ENCODE data around the gene TRIM15.

TRIM15 gene

DNA sequence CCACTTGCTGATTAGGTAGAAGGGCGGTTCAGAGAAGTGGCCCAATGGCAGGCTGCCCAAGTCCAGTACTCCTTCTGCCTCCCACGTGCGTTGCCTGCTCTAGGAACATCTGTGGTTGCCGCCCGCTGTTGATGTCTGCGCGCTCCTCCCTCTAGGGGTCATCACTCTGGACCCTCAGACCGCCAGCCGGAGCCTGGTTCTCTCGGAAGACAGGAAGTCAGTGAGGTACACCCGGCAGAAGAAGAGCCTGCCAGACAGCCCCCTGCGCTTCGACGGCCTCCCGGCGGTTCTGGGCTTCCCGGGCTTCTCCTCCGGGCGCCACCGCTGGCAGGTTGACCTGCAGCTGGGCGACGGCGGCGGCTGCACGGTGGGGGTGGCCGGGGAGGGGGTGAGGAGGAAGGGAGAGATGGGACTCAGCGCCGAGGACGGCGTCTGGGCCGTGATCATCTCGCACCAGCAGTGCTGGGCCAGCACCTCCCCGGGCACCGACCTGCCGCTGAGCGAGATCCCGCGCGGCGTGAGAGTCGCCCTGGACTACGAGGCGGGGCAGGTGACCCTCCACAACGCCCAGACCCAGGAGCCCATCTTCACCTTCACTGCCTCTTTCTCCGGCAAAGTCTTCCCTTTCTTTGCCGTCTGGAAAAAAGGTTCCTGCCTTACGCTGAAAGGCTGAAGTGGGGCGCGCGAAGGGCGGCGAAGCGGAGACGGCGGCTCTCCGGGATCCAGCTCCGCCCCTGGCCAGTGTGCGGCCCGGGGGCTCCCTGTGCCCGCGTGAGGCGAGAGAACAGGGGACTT is 8.5 kb downstream of the TRIM15 start:
- Histone ChIP-seq H3K9ac (no peak overlapping the region), H2AFZ (peak overlapping the region; percentile 45), H3K36me3 (ENCODE audit: control insufficient read depth, insufficient read depth, low read length) (no peaks in the 10 kb centered on the region), H3K4me1 (no peaks in the 10 kb centered on the region), H3K27ac (no peak overlapping the region), H3K4me2 (ENCODE audit: low read length) (no peak overlapping the region), H3K79me2 (no peaks in the 10 kb centered on the region), H3K27me3 (ENCODE audit: control insufficient read depth, insufficient read depth, low read length) (no peaks in the 10 kb centered on the region), H3K4me3 (ENCODE audit: low read depth, low read length) (no peak overlapping the region), H3K9me3 (ENCODE audit: control insufficient read depth, low read length) (no peaks in the 10 kb centered on the region)
- no peak for TF ChIP-seq CTCF (IDR thresholded peaks at IDR 0.05)

DNA sequence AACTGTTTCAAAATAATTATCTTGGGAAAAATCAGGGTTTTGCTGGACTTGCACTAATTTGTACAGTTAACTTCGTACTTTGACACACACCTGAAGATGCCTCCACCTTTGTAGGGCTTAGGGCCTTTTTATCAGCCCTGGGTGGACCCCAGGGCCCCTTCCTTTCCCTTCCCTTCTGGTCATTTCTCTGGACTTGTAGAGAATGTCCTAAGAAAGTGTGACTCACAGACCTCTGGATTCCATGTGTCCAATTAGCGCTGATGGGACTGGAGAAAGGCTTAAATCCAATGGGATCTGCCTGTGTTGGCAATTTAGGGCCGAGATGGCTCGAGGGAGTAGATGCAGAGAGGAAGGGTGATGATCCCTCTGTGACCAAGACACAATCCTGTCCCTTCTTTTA is 9.3 kb downstream of the TRIM15 start:
- no peaks in the 10 kb centered on the region for H3K36me3 ChIP-seq (ENCODE audit: control insufficient read depth, insufficient read depth, low read length)
- H3K27ac ChIP-seq: no peak overlapping the region
- H3K79me2 ChIP-seq: no peaks in the 10 kb centered on the region
- no peak overlapping the region for H3K9ac ChIP-seq
- H3K4me3 ChIP-seq (ENCODE audit: low read depth, low read length): no peak overlapping the region
- no peaks in the 10 kb centered on the region for H3K27me3 ChIP-seq (ENCODE audit: control insufficient read depth, insufficient read depth, low read length)
- no peak overlapping the region for H3K4me2 ChIP-seq (ENCODE audit: low read length)
- no peaks in the 10 kb centered on the region for H3K9me3 ChIP-seq (ENCODE audit: control insufficient read depth, low read length)
- H2AFZ ChIP-seq: no peak overlapping the region
- H3K4me1 ChIP-seq: no peaks in the 10 kb centered on the region
- no peak for TF ChIP-seq CTCF (IDR thresholded peaks at IDR 0.05)

- no peak overlapping the region for H3K9ac ChIP-seq
- H3K27ac ChIP-seq: no peak overlapping the region
- no peaks in the 10 kb centered on the region for H3K9me3 ChIP-seq (ENCODE audit: control insufficient read depth, low read length)
- H2AFZ ChIP-seq: no peak overlapping the region
- no peaks in the 10 kb centered on the region for H3K4me1 ChIP-seq
- no peak overlapping the region for H3K4me2 ChIP-seq (ENCODE audit: low read length)
- no peak overlapping the region for H3K4me3 ChIP-seq (ENCODE audit: low read depth, low read length)
- no peaks in the 10 kb centered on the region for H3K79me2 ChIP-seq
- no peak for TF ChIP-seq CTCF (IDR thresholded peaks at IDR 0.05)
- no peaks in the 10 kb centered on the region for H3K36me3 ChIP-seq (ENCODE audit: control insufficient read depth, insufficient read depth, low read length)
- no peaks in the 10 kb centered on the region for H3K27me3 ChIP-seq (ENCODE audit: control insufficient read depth, insufficient read depth, low read length)
Measured at GRCh38 chr6:30175765-30176164, 12.4 kb downstream of the TRIM15 start.

- no peak overlapping the region for H3K4me3 ChIP-seq (ENCODE audit: low read depth, low read length)
- no peaks in the 10 kb centered on the region for H3K27me3 ChIP-seq (ENCODE audit: control insufficient read depth, insufficient read depth, low read length)
- H3K4me2 ChIP-seq (ENCODE audit: low read length): no peak overlapping the region
- TF ChIP-seq CTCF (IDR thresholded peaks at IDR 0.05): no peak
- H3K4me1 ChIP-seq: no peaks in the 10 kb centered on the region
- no peak overlapping the region for H3K9ac ChIP-seq
- H2AFZ ChIP-seq: no peak overlapping the region
- no peaks in the 10 kb centered on the region for H3K79me2 ChIP-seq
- H3K27ac ChIP-seq: no peak overlapping the region
- no peaks in the 10 kb centered on the region for H3K36me3 ChIP-seq (ENCODE audit: control insufficient read depth, insufficient read depth, low read length)
- no peaks in the 10 kb centered on the region for H3K9me3 ChIP-seq (ENCODE audit: control insufficient read depth, low read length)
Measured at GRCh38 chr6:30178837-30179236, 15.5 kb downstream of the TRIM15 start.

DNA sequence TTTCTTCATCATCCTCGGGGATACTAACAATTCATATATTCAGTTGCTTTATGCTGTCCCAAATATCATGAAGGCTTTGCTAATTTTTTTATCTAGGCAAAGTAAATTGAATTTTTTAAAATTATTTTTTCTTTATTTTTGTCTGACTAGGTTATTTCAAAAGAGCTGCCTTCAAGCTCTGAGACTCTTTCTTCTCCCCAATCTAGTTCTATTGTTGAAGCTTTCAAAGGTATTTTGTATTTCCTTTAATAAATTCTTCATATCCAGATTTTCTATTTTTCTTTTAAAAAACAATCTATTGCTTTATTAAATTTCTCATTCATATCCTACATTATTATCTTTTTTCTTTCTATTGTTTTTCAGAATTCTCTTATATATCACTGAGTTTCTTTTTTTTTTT is 16.8 kb downstream of the TRIM15 start:
- H3K36me3 ChIP-seq (ENCODE audit: control insufficient read depth, insufficient read depth, low read length): no peaks in the 10 kb centered on the region
- no peak for TF ChIP-seq CTCF (IDR thresholded peaks at IDR 0.05)
- H3K79me2 ChIP-seq: no peaks in the 10 kb centered on the region
- no peak overlapping the region for H3K4me2 ChIP-seq (ENCODE audit: low read length)
- H3K9me3 ChIP-seq (ENCODE audit: control insufficient read depth, low read length): no peaks in the 10 kb centered on the region
- no peak overlapping the region for H2AFZ ChIP-seq
- H3K9ac ChIP-seq: no peak overlapping the region
- no peaks in the 10 kb centered on the region for H3K4me1 ChIP-seq
- H3K27ac ChIP-seq: no peak overlapping the region
- H3K4me3 ChIP-seq (ENCODE audit: low read depth, low read length): no peak overlapping the region
- H3K27me3 ChIP-seq (ENCODE audit: control insufficient read depth, insufficient read depth, low read length): no peaks in the 10 kb centered on the region
